GM23338 (cell line): Measurements from ENCODE around the gene PVALEF. TPM values are rescaled to one million over a fixed set of nuclear protein-coding genes. Genes with fewer than 3 reads are reported as not detected.

Experiments
- ATAC-seq: fragments of 200-7000 bp; cut with Tn5 transposase; 3 replicates; pipeline ENCODE4 v1.9.1; 2020
- DNase-seq: peaks from one replicate; pipeline ENCODE4 v3.0.0-alpha.2; 2015; ENCODE audit warnings: low spot score
- H2AFZ ChIP-seq: fragments of 200-600 bp; sonication (generic); 2 replicates; pipeline ENCODE4 v1.8.0; 2016; ENCODE audit warnings: antibody characterized with exemption, mild to moderate bottlenecking, moderate library complexity
- H3F3A ChIP-seq: fragments of 200-600 bp; sonication (generic); replicated peaks from 2 replicates; pipeline ENCODE4 v1.8.0; 2017; ENCODE audit warnings: antibody characterized with exemption, mixed run types, low read depth
- H3K27ac ChIP-seq: fragments of 200-600 bp; sonication (generic); 2 replicates; pipeline ENCODE4 v1.6.1; 2016; ENCODE audit warnings: low read depth
- H3K27me3 ChIP-seq: fragments of 200-600 bp; sonication (generic); 2 replicates; pipeline ENCODE4 v1.8.0; 2016; ENCODE audit warnings: mild to moderate bottlenecking, mixed run types, moderate library complexity; ENCODE audit not compliant: insufficient read depth
- H3K36me3 ChIP-seq: fragments of 200-600 bp; sonication (generic); 2 replicates; pipeline ENCODE4 v1.8.0; 2016; ENCODE audit warnings: mild to moderate bottlenecking; ENCODE audit not compliant: insufficient read depth
- H3K4me1 ChIP-seq: fragments of 200-600 bp; sonication (generic); 2 replicates; pipeline ENCODE4 v1.8.0; 2016; ENCODE audit warnings: mild to moderate bottlenecking, moderate library complexity; ENCODE audit not compliant: insufficient read depth
- H3K4me2 ChIP-seq: fragments of 200-600 bp; sonication (generic); 2 replicates; pipeline ENCODE4 v1.7.1; 2017; ENCODE audit warnings: mixed run types
- H3K4me3 ChIP-seq: fragments of 200-600 bp; sonication (generic); 2 replicates; pipeline ENCODE4 v1.6.1; 2016; ENCODE audit warnings: mixed run types
- H3K79me2 ChIP-seq: fragments of 200-600 bp; sonication (generic); replicated peaks from 2 replicates; pipeline ENCODE4 v1.8.0; 2017; ENCODE audit warnings: mild to moderate bottlenecking; ENCODE audit not compliant: insufficient read depth
- H3K9me2 ChIP-seq: fragments of 200-600 bp; sonication (generic); 2 replicates; pipeline ENCODE4 v1.8.0; 2017; ENCODE audit not compliant: insufficient read depth
- H4K20me1 ChIP-seq: fragments of 200-600 bp; sonication (generic); replicated peaks from 2 replicates; pipeline ENCODE4 v1.8.0; 2017; ENCODE audit warnings: mild to moderate bottlenecking; ENCODE audit not compliant: insufficient read depth
- H3K27ac Mint-ChIP-seq: 2 replicates; pipeline ENCODE4 v1.8.0; 2020; ENCODE audit warnings: inconsistent platforms, mild to moderate bottlenecking, moderate library complexity, mixed read lengths
- H3K27me3 Mint-ChIP-seq: 3 replicates; pipeline ENCODE4 v1.8.0; 2022; ENCODE audit warnings: low read depth, mild to moderate bottlenecking, moderate library complexity, mixed read lengths, inconsistent platforms; ENCODE audit not compliant: insufficient read depth, poor library complexity
- H3K36me3 Mint-ChIP-seq: 3 replicates; pipeline ENCODE4 v1.8.0; 2021; ENCODE audit warnings: low read depth, mild to moderate bottlenecking, inconsistent platforms, moderate library complexity, mixed read lengths
- H3K4me1 Mint-ChIP-seq: 3 replicates; pipeline ENCODE4 v1.8.0; 2020; ENCODE audit warnings: mild to moderate bottlenecking, inconsistent platforms, mixed read lengths
- H3K4me3 Mint-ChIP-seq: 3 replicates; pipeline ENCODE4 v1.8.0; 2021; ENCODE audit warnings: moderate library complexity, mild to moderate bottlenecking, inconsistent platforms, mixed read lengths
- H3K9me3 Mint-ChIP-seq: 3 replicates; pipeline ENCODE4 v1.8.0; 2020; ENCODE audit warnings: moderate library complexity, mild to moderate bottlenecking, inconsistent platforms, mixed read lengths
- CREB1 ChIP-seq: fragments of 250-450 bp; sonication (Bioruptor Pico); IDR thresholded peaks from 2 replicates; pipeline ENCODE4 v1.5.0; 2020; ENCODE audit warnings: low read depth, mild to moderate bottlenecking, moderate library complexity
- EZH2 ChIP-seq: fragments of 200-600 bp; sonication (generic); IDR thresholded peaks from one replicate; pipeline ENCODE4 v1.8.0; 2017; ENCODE audit warnings: antibody characterized with exemption, mild to moderate bottlenecking, low read depth; ENCODE audit not compliant: unreplicated experiment
- EZH2phosphoT487 ChIP-seq: fragments of 200-600 bp; sonication (generic); IDR thresholded peaks from one replicate; pipeline ENCODE4 v1.8.1; 2018; ENCODE audit warnings: antibody characterized with exemption; ENCODE audit not compliant: unreplicated experiment
- JUNB ChIP-seq: IDR thresholded peaks from one replicate; pipeline ENCODE4 v1.6.1; 2016; ENCODE audit warnings: antibody characterized with exemption; ENCODE audit not compliant: unreplicated experiment
- NANOG ChIP-seq: IDR thresholded peaks from 2 replicates; pipeline ENCODE4 v1.6.1; 2016; ENCODE audit warnings: antibody characterized with exemption, borderline replicate concordance
- POLR2AphosphoS5 ChIP-seq: IDR thresholded peaks from 2 replicates; pipeline ENCODE4 v1.6.1; 2016; ENCODE audit warnings: antibody characterized with exemption, low read depth
- STAT1 ChIP-seq: IDR thresholded peaks from one replicate; pipeline ENCODE4 v1.6.1; 2016; ENCODE audit warnings: antibody characterized with exemption; ENCODE audit not compliant: unreplicated experiment
- ZNF114 ChIP-seq: fragments of 250-450 bp; sonication (Bioruptor Pico); IDR thresholded peaks from 2 replicates; pipeline ENCODE4 v1.5.0; 2020; ENCODE audit warnings: mild to moderate bottlenecking, moderate library complexity
- ZNF331 ChIP-seq: fragments of 250-450 bp; sonication (Bioruptor Pico); IDR thresholded peaks from 2 replicates; pipeline ENCODE4 v1.5.0; 2020; ENCODE audit warnings: low read depth, mild to moderate bottlenecking, moderate library complexity
- polyA plus RNA-seq: library from polyadenylated mRNA; unstranded; fragments of >200 nt; fragmentation: Nextera tagmentation; extraction: Ambion mirVana; gene quantifications from 2 replicates; pipeline ENCODE4 v1.2.1, GENCODE V29; 2016
- total RNA-seq: library from RNA; depleted of rRNA; stranded (reverse); fragments of >200 nt; shearing (Covaris generic); gene quantifications from 2 replicates; pipeline ENCODE4 v1.2.3, GENCODE V29; 2014
- TF ChIP-seq, protein P1 (sequence below): fragments of 250-450 bp; sonication (Bioruptor Pico); IDR thresholded peaks from 2 replicates; pipeline ENCODE4 v1.5.0; 2020; ENCODE audit warnings: mild to moderate bottlenecking, moderate library complexity
- TF ChIP-seq, protein P2 (sequence below): IDR thresholded peaks from 2 replicates; pipeline ENCODE4 v1.6.1; 2016; ENCODE audit warnings: antibody characterized with exemption
- TF ChIP-seq, protein P3 (sequence below), 2 experiments: fragments of 200-600 bp in 1 of 2; sonication (generic) in 1 of 2; conservative IDR thresholded peaks; 2 replicates each; pipeline versions ENCODE4 v1.5.1 to v1.6.1; 2016 to 2017; ENCODE audit warnings: antibody characterized with exemption in 2 of 2, low read depth in 2 of 2, mild to moderate bottlenecking in 2 of 2, moderate library complexity in 1 of 2
- TF ChIP-seq, protein P4 (sequence below): IDR thresholded peaks from one replicate; pipeline ENCODE4 v1.6.1; 2018; ENCODE audit warnings: antibody characterized with exemption; ENCODE audit not compliant: unreplicated experiment

PVALEF gene
- total and polyA plus RNA-seq, 2 experiments from 2014 or later: not detected

DNA sequence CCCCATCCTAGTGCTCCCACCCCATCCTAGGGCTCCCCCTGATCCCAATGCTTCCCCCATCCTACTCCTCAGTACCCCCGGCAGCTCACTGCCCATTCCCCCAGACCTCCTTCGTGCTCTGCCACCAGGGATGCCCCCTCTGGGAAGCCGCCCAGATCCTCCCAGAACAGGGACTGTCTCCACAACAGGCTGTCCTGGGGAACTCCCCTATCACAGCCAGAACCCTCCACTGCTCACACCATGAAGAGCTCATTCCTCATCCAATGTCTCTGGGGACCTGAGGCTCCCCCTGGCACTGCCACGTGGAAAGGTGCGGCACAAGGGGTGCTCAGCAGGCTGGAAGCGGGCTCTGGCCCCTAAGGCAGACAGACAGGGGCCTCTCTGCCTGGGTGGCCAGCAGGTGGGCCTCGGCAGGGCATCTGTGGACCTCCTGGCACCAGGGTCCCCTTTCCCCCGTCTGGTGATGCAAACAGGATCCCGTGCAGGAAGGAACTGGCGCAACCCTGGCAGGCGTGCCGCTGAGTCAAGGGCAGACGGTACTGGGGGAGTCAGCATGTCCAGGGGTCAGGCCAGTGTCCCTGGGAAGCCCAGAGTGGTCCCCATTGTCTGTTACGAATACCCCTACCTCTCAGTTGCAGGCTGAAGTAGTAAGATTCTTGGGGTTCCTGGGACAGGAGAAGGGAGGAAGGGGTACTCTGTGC is 14.8 kb upstream of the PVALEF start:
- no peaks in the 10 kb centered on the region for H3K36me3 Mint-ChIP-seq
- H3K27me3 Mint-ChIP-seq: peaks cover 9% of the 10 kb centered on the region
- no peak overlapping the region for H3K27ac ChIP-seq
- peaks cover 3% of the 10 kb centered on the region; the same call in 1 of the 3 replicates for H3K9me3 Mint-ChIP-seq
- no peak overlapping the region for H3K4me3 Mint-ChIP-seq
- H3K4me1 ChIP-seq: no peaks in the 10 kb centered on the region
- H3K4me2 ChIP-seq: no peak overlapping the region
- H3K9me2 ChIP-seq: no peaks in the 10 kb centered on the region
- H4K20me1 ChIP-seq: 0 out of 2 replicates have a peak, but pooled peaks cover 2% of the 10 kb centered on the region
- DNase-seq (no peak), ATAC-seq (no peak)
- no peaks in the 10 kb centered on the region for H3K27me3 ChIP-seq
- no peak for TF ChIP-seq EZH2phosphoT487
- TF ChIP-seq, protein P1, sequence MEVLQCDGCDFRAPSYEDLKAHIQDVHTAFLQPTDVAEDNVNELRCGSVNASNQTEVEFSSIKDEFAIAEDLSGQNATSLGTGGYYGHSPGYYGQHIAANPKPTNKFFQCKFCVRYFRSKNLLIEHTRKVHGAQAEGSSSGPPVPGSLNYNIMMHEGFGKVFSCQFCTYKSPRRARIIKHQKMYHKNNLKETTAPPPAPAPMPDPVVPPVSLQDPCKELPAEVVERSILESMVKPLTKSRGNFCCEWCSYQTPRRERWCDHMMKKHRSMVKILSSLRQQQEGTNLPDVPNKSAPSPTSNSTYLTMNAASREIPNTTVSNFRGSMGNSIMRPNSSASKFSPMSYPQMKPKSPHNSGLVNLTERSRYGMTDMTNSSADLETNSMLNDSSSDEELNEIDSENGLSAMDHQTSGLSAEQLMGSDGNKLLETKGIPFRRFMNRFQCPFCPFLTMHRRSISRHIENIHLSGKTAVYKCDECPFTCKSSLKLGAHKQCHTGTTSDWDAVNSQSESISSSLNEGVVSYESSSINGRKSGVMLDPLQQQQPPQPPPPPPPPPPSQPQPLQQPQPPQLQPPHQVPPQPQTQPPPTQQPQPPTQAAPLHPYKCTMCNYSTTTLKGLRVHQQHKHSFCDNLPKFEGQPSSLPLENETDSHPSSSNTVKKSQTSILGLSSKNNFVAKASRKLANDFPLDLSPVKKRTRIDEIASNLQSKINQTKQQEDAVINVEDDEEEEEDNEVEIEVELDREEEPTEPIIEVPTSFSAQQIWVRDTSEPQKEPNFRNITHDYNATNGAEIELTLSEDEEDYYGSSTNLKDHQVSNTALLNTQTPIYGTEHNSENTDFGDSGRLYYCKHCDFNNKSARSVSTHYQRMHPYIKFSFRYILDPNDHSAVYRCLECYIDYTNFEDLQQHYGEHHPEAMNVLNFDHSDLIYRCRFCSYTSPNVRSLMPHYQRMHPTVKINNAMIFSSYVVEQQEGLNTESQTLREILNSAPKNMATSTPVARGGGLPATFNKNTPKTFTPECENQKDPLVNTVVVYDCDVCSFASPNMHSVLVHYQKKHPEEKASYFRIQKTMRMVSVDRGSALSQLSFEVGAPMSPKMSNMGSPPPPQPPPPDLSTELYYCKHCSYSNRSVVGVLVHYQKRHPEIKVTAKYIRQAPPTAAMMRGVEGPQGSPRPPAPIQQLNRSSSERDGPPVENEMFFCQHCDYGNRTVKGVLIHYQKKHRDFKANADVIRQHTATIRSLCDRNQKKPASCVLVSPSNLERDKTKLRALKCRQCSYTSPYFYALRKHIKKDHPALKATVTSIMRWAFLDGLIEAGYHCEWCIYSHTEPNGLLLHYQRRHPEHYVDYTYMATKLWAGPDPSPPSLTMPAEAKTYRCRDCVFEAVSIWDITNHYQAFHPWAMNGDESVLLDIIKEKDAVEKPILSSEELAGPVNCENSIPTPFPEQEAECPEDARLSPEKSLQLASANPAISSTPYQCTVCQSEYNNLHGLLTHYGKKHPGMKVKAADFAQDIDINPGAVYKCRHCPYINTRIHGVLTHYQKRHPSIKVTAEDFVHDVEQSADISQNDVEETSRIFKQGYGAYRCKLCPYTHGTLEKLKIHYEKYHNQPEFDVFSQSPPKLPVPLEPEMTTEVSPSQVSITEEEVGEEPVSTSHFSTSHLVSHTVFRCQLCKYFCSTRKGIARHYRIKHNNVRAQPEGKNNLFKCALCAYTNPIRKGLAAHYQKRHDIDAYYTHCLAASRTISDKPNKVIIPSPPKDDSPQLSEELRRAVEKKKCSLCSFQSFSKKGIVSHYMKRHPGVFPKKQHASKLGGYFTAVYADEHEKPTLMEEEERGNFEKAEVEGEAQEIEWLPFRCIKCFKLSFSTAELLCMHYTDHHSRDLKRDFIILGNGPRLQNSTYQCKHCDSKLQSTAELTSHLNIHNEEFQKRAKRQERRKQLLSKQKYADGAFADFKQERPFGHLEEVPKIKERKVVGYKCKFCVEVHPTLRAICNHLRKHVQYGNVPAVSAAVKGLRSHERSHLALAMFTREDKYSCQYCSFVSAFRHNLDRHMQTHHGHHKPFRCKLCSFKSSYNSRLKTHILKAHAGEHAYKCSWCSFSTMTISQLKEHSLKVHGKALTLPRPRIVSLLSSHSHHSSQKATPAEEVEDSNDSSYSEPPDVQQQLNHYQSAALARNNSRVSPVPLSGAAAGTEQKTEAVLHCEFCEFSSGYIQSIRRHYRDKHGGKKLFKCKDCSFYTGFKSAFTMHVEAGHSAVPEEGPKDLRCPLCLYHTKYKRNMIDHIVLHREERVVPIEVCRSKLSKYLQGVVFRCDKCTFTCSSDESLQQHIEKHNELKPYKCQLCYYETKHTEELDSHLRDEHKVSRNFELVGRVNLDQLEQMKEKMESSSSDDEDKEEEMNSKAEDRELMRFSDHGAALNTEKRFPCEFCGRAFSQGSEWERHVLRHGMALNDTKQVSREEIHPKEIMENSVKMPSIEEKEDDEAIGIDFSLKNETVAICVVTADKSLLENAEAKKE (CRISPR knock-in tag): no peak
- TF ChIP-seq ZNF114 (CRISPR knock-in tag): no peak
- no peak for TF ChIP-seq POLR2AphosphoS5
- TF ChIP-seq EZH2: no peak
- TF ChIP-seq, protein P2, sequence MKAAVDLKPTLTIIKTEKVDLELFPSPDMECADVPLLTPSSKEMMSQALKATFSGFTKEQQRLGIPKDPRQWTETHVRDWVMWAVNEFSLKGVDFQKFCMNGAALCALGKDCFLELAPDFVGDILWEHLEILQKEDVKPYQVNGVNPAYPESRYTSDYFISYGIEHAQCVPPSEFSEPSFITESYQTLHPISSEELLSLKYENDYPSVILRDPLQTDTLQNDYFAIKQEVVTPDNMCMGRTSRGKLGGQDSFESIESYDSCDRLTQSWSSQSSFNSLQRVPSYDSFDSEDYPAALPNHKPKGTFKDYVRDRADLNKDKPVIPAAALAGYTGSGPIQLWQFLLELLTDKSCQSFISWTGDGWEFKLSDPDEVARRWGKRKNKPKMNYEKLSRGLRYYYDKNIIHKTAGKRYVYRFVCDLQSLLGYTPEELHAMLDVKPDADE: no peak
- no peak for TF ChIP-seq STAT1
- TF ChIP-seq, protein P3, sequence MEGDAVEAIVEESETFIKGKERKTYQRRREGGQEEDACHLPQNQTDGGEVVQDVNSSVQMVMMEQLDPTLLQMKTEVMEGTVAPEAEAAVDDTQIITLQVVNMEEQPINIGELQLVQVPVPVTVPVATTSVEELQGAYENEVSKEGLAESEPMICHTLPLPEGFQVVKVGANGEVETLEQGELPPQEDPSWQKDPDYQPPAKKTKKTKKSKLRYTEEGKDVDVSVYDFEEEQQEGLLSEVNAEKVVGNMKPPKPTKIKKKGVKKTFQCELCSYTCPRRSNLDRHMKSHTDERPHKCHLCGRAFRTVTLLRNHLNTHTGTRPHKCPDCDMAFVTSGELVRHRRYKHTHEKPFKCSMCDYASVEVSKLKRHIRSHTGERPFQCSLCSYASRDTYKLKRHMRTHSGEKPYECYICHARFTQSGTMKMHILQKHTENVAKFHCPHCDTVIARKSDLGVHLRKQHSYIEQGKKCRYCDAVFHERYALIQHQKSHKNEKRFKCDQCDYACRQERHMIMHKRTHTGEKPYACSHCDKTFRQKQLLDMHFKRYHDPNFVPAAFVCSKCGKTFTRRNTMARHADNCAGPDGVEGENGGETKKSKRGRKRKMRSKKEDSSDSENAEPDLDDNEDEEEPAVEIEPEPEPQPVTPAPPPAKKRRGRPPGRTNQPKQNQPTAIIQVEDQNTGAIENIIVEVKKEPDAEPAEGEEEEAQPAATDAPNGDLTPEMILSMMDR (conservative IDR thresholded peaks at IDR 0.05; ENCODE audit: low read depth in 2 of 2): no peak
- TF ChIP-seq, protein P4, sequence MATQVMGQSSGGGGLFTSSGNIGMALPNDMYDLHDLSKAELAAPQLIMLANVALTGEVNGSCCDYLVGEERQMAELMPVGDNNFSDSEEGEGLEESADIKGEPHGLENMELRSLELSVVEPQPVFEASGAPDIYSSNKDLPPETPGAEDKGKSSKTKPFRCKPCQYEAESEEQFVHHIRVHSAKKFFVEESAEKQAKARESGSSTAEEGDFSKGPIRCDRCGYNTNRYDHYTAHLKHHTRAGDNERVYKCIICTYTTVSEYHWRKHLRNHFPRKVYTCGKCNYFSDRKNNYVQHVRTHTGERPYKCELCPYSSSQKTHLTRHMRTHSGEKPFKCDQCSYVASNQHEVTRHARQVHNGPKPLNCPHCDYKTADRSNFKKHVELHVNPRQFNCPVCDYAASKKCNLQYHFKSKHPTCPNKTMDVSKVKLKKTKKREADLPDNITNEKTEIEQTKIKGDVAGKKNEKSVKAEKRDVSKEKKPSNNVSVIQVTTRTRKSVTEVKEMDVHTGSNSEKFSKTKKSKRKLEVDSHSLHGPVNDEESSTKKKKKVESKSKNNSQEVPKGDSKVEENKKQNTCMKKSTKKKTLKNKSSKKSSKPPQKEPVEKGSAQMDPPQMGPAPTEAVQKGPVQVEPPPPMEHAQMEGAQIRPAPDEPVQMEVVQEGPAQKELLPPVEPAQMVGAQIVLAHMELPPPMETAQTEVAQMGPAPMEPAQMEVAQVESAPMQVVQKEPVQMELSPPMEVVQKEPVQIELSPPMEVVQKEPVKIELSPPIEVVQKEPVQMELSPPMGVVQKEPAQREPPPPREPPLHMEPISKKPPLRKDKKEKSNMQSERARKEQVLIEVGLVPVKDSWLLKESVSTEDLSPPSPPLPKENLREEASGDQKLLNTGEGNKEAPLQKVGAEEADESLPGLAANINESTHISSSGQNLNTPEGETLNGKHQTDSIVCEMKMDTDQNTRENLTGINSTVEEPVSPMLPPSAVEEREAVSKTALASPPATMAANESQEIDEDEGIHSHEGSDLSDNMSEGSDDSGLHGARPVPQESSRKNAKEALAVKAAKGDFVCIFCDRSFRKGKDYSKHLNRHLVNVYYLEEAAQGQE: no peak
- TF ChIP-seq CREB1 (CRISPR knock-in tag): no peak
- TF ChIP-seq NANOG: no peak
- TF ChIP-seq JUNB: no peak
- TF ChIP-seq ZNF331 (CRISPR knock-in tag): no peak
- no peak overlapping the region for H3K4me3 ChIP-seq
- H3K27ac Mint-ChIP-seq: no peak overlapping the region
- no peaks in the 10 kb centered on the region for H3K36me3 ChIP-seq
- H3K4me1 Mint-ChIP-seq: no peaks in the 10 kb centered on the region
- H3K79me2 ChIP-seq: no peaks in the 10 kb centered on the region
- H3F3A ChIP-seq: no peaks in the 10 kb centered on the region
- H2AFZ ChIP-seq: no peak overlapping the region
